ENCODE results near the gene TMC3. TPM values are rescaled to one million over a fixed set of nuclear protein-coding genes. Genes with fewer than 3 reads are reported as not detected.

Gene TMC3
- total and polyA plus RNA-seq, 7 donors: not detected

DNA sequence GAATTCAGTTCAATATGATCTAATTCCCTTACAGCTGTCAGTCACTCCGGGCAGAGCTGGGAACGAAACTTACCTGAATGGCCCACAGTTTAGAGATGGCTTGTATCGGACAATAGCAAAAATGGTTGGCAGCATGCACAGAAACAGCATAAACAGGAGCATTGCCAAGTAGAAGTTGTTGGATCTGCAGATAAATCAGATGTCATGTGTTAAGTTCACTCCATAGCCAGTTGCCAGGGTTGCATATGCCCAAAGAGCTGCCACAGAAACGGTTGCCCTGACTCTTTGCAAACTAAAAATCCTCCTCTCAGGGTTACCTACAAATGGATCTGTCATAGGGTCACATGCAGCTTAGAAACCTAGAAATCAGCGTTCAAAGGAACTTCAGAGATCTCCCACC, 34.7 kb downstream of the TMC3 start:
- intact Hi-C loops (cut with DNase I): no loop called here
- 54 to 63% (median 57%) methylated on average over 5 of the region's 5 CpGs for WGBS, 3 donors
- Histone ChIP-seq H3K4me1 (no peaks in the 10 kb centered on the region), H3K27ac (no peak overlapping the region), H3K36me3 (ENCODE audit: insufficient read depth in 1 of 2, low read depth in 1 of 2) (no peaks in the 10 kb centered on the region), H3K9me3 (no peaks in the 10 kb centered on the region), H3K27me3 (ENCODE audit: insufficient read depth in 3 of 3, low read length in 2 of 3) (peaks cover 0 to 10% (median 2%) of the 10 kb centered on the region in 3 donors), H3K4me3 (no peak overlapping the region)
- TF ChIP-seq, protein P1, sequence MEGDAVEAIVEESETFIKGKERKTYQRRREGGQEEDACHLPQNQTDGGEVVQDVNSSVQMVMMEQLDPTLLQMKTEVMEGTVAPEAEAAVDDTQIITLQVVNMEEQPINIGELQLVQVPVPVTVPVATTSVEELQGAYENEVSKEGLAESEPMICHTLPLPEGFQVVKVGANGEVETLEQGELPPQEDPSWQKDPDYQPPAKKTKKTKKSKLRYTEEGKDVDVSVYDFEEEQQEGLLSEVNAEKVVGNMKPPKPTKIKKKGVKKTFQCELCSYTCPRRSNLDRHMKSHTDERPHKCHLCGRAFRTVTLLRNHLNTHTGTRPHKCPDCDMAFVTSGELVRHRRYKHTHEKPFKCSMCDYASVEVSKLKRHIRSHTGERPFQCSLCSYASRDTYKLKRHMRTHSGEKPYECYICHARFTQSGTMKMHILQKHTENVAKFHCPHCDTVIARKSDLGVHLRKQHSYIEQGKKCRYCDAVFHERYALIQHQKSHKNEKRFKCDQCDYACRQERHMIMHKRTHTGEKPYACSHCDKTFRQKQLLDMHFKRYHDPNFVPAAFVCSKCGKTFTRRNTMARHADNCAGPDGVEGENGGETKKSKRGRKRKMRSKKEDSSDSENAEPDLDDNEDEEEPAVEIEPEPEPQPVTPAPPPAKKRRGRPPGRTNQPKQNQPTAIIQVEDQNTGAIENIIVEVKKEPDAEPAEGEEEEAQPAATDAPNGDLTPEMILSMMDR (IDR thresholded peaks at IDR 0.05): no peak
- no peak for DNase-seq
- no peak for ATAC-seq

GRCh38 chr15:81338170-81339007, 35.6 kb downstream of the TMC3 start:
- H3K9me3 ChIP-seq: no peaks in the 10 kb centered on the region
- H3K4me1 ChIP-seq: no peaks in the 10 kb centered on the region
- ATAC-seq: peak in 3 of 4 donors; percentile 52 to 77 (median 75)
- no peaks in the 10 kb centered on the region for H3K36me3 ChIP-seq (ENCODE audit: insufficient read depth in 1 of 2, low read depth in 1 of 2)
- TF ChIP-seq, protein P1 (IDR thresholded peaks at IDR 0.05): no peak
- H3K4me3 ChIP-seq: no peak overlapping the region
- no peak overlapping the region for H3K27ac ChIP-seq
- 18 to 22% (median 20%) methylated on average over 8 of the region's 8 CpGs for WGBS, 3 donors
- H3K27me3 ChIP-seq (ENCODE audit: insufficient read depth in 3 of 3, low read length in 2 of 3): peaks cover 0 to 10% (median 2%) of the 10 kb centered on the region in 3 donors
- peak; percentile 64 to 79 for DNase-seq
- intact Hi-C loops (cut with DNase I): no loop called here

- H3K36me3 ChIP-seq (ENCODE audit: insufficient read depth in 1 of 2, low read depth in 1 of 2): no peaks in the 10 kb centered on the region
- peaks cover 0 to 10% (median 2%) of the 10 kb centered on the region in 3 donors for H3K27me3 ChIP-seq (ENCODE audit: insufficient read depth in 3 of 3, low read length in 2 of 3)
- DNase-seq: no peak
- H3K9me3 ChIP-seq: no peaks in the 10 kb centered on the region
- intact Hi-C loops (cut with DNase I): no loop called here
- H3K27ac ChIP-seq: no peak overlapping the region
- peak in 2 of 4 donors; percentile 15 to 47 for ATAC-seq
- WGBS, 3 donors: 23 to 48% (median 23%) methylated on average over 9 of the region's 9 CpGs
- no peaks in the 10 kb centered on the region for H3K4me1 ChIP-seq
- H3K4me3 ChIP-seq: no peak overlapping the region
- TF ChIP-seq, protein P1 (IDR thresholded peaks at IDR 0.05): no peak
These were observed 36.3 kb downstream of the TMC3 start for GRCh38 chr15:81337713-81338157.

DNA sequence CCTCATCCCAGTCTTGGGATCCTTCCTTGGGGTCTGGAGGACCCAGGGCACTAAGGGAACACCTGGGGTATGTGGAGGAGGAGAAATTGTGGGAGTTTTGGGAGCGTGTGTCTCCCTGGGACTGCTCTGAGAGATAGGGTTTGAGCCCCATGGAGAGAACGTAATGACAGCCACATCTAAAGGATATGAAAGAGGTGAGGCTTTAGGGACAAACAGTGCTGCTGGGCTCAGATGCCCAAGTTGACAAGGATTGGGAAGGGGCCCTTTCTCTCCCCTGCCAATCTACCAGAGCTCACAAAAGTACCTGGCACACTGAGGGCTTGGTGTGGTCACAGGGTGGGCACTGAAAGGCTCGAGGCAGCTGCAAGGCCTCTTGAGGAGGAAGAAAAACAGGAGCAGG, 36.8 kb downstream of the TMC3 start:
- no peaks in the 10 kb centered on the region for H3K9me3 ChIP-seq
- H3K27me3 ChIP-seq (ENCODE audit: insufficient read depth in 3 of 3, low read length in 2 of 3): peaks cover 0 to 10% (median 0%) of the 10 kb centered on the region in 3 donors
- no peak overlapping the region for H3K4me3 ChIP-seq
- no peaks in the 10 kb centered on the region for H3K4me1 ChIP-seq
- H3K27ac ChIP-seq: no peak overlapping the region
- TF ChIP-seq, protein P1 (IDR thresholded peaks at IDR 0.05): no peak
- DNase-seq: no peak
- ATAC-seq: no peak
- H3K36me3 ChIP-seq (ENCODE audit: insufficient read depth in 1 of 2, low read depth in 1 of 2): no peaks in the 10 kb centered on the region
- 67 to 83% (median 79%) methylated on average over 3 of the region's 3 CpGs for WGBS, 3 donors
- intact Hi-C loops (cut with DNase I): no loop called here
